ENCODE measurements around the gene TSHZ3. TPM values are rescaled to one million over a fixed set of nuclear protein-coding genes. Genes with fewer than 3 reads are reported as not detected.

The TSHZ3 gene
- total RNA-seq, 1 experiment from 2014 or later: 3.2 TPM

GRCh38 chr19:31315652-31316051 is 33.6 kb downstream of the TSHZ3 start:
- DNase-seq: no peak
- no peak overlapping the region for H3K4me3 Mint-ChIP-seq
- Histone ChIP-seq H3T11ph (ENCODE audit: low read length) (no peak overlapping the region), H4K20me1 (ENCODE audit: control insufficient read depth, insufficient read depth, insufficient read length) (no peaks in the 10 kb centered on the region), H3K23me2 (ENCODE audit: insufficient read length, low read depth, low read length, poor library complexity, severe bottlenecking) (no peaks in the 10 kb centered on the region), H4K5ac (ENCODE audit: insufficient read length, low read depth, low read length) (no peak overlapping the region), H3K14ac (ENCODE audit: insufficient read depth, low read length) (no peak overlapping the region), H3K4me2 (ENCODE audit: insufficient read depth, insufficient read length, low read length) (no peak overlapping the region), H3K27ac (ENCODE audit: insufficient read length, low read depth, low read length) (no peak overlapping the region), H2BK5ac (ENCODE audit: insufficient read length, low read length) (no peak overlapping the region), H3K4ac (ENCODE audit: low read depth, low read length) (no peak overlapping the region), H3K9me3 (ENCODE audit: control insufficient read depth, low read depth, low read length) (no peaks in the 10 kb centered on the region), H3K79me1 (ENCODE audit: insufficient read depth, low read depth, low read length, poor library complexity, severe bottlenecking) (no peaks in the 10 kb centered on the region), H2AK5ac (ENCODE audit: insufficient read length, low read length) (no peak overlapping the region), H2BK12ac (ENCODE audit: insufficient read length, low read depth, low read length) (no peak overlapping the region), H2BK15ac (ENCODE audit: low read depth, low read length) (no peak overlapping the region), H4K8ac (replicated peaks; ENCODE audit: insufficient read length, low read depth, low read length) (no peak overlapping the region), H3K56ac (ENCODE audit: insufficient read length, low read depth, low read length) (no peak overlapping the region), H3K4me1 (ENCODE audit: insufficient read depth, low read length) (peaks cover 16% of the 10 kb centered on the region), H3K23ac (ENCODE audit: insufficient read length, low read depth, low read length) (no peak overlapping the region), H3K9ac (ENCODE audit: extremely low read depth, insufficient read length, low read length) (no peak overlapping the region), H2BK20ac (ENCODE audit: low read depth, low read length, poor library complexity, severe bottlenecking) (no peak overlapping the region), H2AFZ (ENCODE audit: low read length) (no peak overlapping the region), H3K79me2 (ENCODE audit: insufficient read depth, low read length) (no peaks in the 10 kb centered on the region), H3K27me3 (ENCODE audit: insufficient read depth, low read length) (no peaks in the 10 kb centered on the region), H2BK120ac (ENCODE audit: low read depth, low read length, poor library complexity, severe bottlenecking) (no peak overlapping the region), H3K18ac (ENCODE audit: insufficient read length, low read depth, low read length) (no peak overlapping the region), H4K91ac (ENCODE audit: insufficient read length, low read depth, low read length) (no peak overlapping the region)
- H3K27ac Mint-ChIP-seq: peak overlapping the region; percentile 15 to 97 (median 62); a peak in 3 of 7 replicates
- H3K27me3 Mint-ChIP-seq (ENCODE audit: low read depth): no peaks in the 10 kb centered on the region
- TF ChIP-seq CTCF (conservative IDR thresholded peaks at IDR 0.05): no peak
- no CpG with 5 or more reads among the region's 5 CpGs for WGBS (ENCODE audit: extremely low coverage, insufficient read length, low lambda C conversion rate)
- no peaks in the 10 kb centered on the region for H3K36me3 Mint-ChIP-seq (ENCODE audit: insufficient read depth in 1 of 3, low read depth in 3 of 3)
- peaks cover 44 to 55% of the 10 kb centered on the region in 2 experiments for H3K4me1 Mint-ChIP-seq
- H3K9me3 Mint-ChIP-seq: no peaks in the 10 kb centered on the region
